Inflammatory macrophage treated with lipopolysaccharide for 1 hour (primary cell): ENCODE results near the gene NCKAP5.

Source experiments
- DNase-seq, 2 donors: peaks; one replicate each; pipeline ENCODE4 v3.0.0-alpha.2; 2020 to 2022

NCKAP5 gene

GRCh38 chr2:133177196-133177595 is 391.1 kb downstream of the NCKAP5 start:
- DNase-seq: no peak

- no peak for DNase-seq
Observed at GRCh38 chr2:133175926-133176325, 392.3 kb downstream of the NCKAP5 start.

DNA sequence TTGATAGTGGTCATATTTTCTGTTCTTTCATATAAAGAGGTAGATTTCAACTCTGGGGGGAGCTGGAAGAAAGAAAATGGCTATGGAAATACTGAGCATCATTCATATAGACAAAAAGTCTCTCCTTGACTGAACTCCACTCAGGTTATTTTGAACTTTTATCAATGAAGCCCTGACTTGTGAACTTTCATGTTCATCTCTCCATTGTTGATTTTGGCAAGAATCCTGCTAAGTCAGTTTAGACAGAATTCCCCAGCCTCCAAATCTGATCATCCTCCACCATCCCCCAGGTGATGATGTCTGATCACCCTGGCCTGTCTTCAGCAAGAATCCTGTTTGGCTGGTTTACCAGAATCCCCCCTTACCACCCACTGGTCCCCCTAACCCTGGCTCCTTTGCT is 395.0 kb downstream of the NCKAP5 start:
- DNase-seq: no peak

- peak; percentile 12 to 66 for DNase-seq
Observed at GRCh38 chr2:133171393-133172004, 396.8 kb downstream of the NCKAP5 start.

DNA sequence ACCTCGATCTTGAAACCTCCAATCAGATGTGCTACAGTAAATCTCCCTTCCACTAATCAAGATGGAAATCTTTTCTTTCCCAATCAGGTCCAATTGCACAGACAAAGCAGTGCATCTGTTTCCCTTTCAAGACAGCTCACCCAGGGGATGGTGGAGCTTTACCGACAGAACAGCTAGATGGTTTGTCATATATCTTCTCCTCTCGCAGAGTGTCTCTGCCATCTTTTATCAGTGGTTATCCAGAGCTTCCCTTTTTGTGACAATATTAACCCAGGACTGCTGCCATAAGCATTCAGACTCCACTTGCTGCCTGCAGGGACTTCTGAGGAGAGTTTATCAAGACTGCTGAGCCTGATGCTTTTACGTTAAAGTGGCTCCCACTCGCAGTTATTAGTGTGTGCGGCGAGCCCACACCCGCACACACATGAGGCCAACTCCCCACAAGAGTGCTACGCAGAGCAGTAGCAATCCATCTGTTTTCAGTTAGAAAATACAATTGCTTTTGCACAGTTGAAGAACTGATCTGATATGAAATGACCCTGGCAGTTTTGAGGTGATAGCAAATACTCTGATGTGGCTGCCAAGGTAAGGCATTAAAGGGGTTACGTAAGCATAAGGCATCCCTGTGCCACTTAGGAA is 398.9 kb downstream of the NCKAP5 start:
- DNase-seq: no peak

GRCh38 chr2:133167990-133168389 is 400.3 kb downstream of the NCKAP5 start:
- DNase-seq: no peak

DNA sequence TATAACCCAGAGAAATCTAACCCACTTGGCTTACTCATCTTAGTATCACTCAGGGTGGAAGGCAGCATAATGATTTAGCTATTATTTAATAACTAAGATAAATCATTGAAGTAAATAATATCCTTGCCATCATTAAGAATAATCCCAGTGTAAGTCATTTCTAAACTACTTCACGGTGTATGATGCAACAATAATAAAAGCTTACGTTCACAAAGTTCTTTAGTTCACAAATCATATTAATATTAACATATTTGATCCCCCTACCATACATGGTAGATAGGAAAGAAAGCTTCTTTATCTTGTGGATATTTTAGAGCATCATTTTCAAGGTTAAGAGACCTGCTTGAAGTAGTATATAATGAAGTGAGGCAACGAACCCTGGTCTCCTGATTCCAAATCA is 401.0 kb downstream of the NCKAP5 start:
- DNase-seq: no peak

DNA sequence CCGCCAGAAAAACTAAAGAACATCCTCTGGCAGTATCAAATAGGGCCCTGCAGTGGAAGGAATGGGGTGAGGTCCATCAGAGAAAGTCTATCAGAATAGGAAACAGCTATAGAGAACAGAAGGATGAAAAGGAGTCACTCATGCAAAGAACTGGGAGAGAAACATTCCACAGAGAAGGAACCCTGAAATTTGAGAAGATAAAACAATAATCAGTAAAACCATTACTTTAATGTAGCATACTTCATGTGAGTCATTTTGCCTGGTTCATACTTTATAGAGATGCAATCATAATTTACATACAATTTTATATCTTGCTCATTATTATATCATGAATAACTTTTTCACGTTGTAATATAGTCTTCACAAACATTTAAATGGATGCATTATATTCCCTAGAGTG is 402.2 kb downstream of the NCKAP5 start:
- DNase-seq: no peak

GRCh38 chr2:133163111-133163510 is 405.2 kb downstream of the NCKAP5 start:
- no peak for DNase-seq

GRCh38 chr2:133158442-133158841 is 409.8 kb downstream of the NCKAP5 start:
- DNase-seq: no peak

GRCh38 chr2:133158024-133158423 is 410.2 kb downstream of the NCKAP5 start:
- no peak for DNase-seq

DNA sequence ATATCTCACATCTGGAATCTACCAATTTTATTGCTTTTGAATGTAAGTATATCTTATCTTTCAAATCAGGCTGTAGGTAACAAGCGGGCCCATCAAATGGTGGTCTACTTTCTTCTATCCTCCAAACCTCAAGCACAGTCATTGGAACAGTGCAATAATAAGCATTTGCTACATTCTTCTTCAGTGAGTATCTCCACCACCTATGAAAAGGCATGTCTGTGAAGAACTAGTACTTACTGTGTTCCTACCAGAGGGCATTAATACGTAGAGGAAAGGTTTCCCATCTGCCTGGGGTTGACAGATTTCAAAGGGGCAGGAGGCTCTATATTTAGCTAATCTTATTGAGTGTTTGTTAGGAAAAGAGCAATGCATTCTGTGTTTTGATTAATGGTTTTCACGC is 411.1 kb downstream of the NCKAP5 start:
- no peak for DNase-seq

DNA sequence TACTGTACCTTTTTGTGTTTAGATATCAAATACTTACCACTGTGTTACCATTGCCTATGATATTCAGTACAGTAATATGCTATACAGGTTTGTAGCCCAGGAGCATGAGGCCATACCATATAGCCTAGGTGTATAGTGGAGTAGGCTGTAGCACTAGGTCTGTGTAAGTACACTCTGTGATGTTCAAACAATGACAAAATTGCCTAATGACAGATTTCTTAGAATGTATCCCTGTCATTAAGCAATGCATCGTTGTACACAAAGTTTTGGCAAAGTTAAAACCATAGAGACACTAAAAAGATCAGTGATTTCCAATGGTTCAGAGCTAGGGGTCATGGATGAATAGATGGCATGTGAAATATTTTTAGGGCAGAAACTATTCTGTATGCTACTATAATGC is 415.5 kb downstream of the NCKAP5 start:
- DNase-seq: no peak

GRCh38 chr2:133148187-133148586 is 420.1 kb downstream of the NCKAP5 start:
- DNase-seq: no peak

- DNase-seq: no peak
Observed at GRCh38 chr2:133146893-133147292, 421.4 kb downstream of the NCKAP5 start.

DNA sequence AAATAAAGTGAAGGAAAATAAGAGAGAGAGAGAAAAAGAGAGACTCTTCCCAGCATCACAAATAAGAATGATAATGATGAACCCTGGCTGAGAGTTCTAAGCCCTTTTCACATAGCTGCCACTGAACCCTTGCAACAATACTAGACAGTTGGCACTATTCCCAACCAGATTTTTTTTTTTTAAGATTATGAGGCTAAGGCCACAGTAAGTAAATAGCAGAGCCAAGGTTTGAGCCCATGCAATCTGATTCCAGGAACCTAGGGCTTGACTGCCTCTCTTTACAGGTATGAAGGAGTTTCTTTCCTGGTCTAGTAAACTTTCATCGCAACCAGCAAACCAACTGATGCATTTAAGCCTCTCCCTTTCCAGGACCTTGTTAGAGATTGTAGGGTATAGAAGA is 424.6 kb downstream of the NCKAP5 start:
- DNase-seq: no peak

DNA sequence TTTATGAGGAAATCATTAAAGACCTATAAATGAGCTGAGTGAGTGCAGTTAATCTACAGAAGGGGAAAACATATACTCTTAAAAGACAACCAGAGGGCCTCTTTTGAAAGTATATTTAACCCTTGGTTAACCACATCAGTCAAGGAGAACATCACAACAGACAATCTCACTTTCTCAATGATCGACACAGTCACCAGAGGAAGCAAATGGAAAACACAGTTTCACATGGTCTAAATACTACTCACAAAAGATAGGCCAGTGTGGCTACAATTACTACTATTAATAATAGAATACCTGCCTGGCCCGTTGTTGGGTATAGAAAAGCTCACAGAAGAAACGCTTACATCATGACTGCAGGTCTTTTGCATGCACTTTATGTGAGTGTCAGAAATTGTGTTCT is 426.2 kb downstream of the NCKAP5 start:
- DNase-seq: no peak

GRCh38 chr2:133140620-133141019 is 427.6 kb downstream of the NCKAP5 start:
- no peak for DNase-seq

DNA sequence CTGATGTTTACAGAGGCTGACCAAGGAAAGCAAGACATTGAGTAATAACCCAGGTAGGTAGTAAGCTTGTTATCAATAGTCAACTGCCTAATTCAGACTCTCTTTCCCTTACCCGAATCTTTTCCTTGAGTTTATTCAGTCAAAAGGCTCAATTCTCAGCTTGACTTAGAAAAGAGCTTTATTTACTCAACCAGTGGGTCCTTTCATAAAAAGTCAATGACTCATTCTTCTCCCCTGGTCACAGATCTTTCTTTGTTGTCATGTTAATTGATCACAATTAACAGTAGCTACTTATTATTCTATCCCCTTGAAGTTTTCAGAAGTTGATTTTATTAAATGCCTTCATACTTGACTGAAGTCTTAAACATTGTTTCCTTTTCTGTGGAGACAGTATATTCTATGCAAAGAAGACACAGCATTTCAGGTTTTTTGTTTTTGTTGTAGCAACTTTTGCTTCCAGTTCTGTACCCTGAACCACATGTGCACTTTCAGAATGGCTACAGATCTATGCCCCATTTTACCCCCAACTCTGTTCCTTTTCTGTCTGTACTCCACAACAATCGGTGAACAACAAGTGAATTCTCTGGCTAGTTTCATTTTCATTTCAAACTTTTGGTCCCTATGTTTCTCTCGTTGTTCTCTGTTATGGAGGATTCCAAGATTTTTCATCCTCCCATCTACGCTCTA is 428.3 kb downstream of the NCKAP5 start:
- DNase-seq: no peak

DNA sequence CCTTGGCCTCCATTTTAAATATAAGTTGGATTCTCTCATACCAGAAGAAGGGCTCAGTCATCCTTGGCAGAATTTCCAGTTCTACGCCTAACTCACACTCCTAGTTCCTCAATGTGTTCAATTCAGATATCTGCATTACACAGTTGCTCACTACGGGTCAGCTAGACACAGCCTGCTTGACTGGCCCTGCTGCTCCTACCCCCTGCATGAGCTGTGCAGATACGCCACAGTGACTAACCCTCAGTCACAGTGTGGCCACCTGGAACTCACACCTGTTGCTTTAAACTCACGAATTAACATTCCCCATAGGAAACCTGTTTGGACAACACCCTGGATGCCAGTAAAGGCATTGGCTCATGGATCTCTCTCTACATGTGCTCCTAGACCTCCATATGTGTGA is 429.6 kb downstream of the NCKAP5 start:
- no peak for DNase-seq

DNA sequence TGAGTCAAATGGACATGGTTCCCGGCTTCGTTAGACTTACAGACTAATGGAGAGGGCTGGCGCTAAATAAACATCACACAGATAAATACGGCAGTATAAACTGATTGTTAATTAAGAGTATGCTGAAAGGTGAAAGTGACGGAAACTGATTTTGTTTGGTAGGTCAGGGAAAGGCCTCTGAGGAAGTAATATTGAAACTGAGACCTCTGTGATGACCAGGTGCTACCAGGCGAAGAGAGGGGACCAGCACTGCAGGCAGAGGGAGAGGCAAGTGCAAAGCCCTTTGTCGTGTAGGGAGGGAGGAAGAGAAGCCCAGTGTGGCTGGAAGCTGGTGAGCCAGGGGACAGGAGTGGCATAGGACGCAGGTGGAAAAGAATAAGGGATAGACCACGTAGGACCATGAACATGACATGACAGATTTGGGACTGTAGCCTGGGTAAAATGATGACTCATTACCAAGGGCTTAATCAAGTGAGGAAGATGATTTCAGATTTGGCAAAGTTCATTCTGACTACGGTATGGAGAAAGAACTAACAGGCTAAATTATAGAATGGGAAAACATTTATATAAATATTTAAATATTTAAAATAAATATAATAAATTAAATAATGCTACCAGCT is 433.1 kb downstream of the NCKAP5 start:
- no peak for DNase-seq

DNA sequence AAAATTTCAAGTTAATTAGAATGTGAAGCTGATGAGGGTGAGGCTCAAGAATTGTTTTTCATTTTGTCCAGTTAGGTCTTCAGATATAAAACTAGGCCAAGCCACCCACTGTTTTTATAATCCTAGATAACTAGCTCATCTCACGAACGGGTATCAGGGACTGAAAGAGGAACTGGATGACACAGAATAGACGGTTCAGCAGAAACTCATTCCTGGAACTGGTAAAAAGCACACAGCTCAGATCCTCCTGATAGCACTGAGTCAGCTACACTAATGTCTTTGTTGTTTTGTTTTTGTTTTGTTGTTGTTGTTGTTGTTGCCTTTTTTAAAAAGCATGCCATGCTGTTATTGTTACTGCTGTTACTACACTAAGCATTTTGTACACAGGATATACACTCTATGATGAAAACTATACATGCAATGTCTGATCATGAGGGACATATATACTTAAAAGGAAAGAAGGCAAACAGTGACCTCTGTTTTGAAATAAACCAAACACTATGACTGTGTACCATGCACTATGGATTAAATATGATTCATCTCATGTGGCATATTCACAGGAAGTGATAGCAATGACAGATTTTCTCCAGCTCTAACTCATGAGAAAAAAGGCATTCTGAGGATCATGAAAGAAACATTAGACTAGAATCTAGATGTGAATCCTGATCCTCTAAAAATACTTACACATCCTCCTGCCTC is 437.6 kb downstream of the NCKAP5 start:
- DNase-seq: no peak

DNA sequence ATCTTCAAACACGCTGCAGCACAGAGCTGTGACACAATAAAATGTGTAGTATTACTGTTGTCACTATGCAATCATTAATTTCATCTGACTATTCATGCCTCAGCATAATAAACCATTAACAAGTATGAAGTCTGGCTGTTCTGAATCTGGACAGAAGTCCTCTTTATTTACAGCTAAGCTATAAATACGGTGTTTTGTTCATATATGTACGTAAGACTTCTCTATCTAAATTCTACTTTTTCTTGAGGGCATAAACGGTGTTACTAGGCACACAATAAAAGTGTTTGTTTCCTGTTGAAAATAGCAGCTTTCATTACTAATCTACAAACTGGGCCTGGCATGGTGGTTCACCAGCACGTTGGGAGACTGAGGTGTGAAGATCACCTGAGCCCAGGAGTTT is 443.8 kb downstream of the NCKAP5 start:
- no peak for DNase-seq
